ENCODE results near the gene AMBRA1.

AMBRA1 gene

GRCh38 chr11:46505741-46506482, 87.9 kb downstream of the AMBRA1 start:
- DNase-seq (ENCODE audit: low spot score), result no peak

- DNase-seq (ENCODE audit: low spot score), result no peak
These were observed 88.8 kb downstream of the AMBRA1 start for GRCh38 chr11:46504817-46505613.

- DNase-seq (ENCODE audit: low spot score), result no peak
These were observed 94.0 kb downstream of the AMBRA1 start for GRCh38 chr11:46499821-46500220.

DNA sequence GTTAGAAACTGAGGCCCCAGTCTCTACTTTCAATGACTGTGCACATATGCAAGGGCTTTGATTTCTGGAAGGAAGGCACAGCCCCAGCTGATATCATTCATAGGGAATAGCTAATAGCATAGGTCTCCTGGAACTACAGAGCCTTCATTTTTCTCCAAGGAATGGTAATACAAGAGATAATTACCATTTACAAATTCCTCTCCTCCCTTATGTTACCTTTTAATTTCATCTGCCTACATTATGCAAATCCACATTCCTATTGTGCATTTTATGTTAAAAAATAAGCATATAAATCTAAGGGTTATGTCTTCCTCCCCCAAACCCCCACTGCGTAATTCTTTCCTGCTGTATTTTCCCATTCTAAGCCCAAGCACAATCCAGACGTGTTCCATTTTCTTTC, 94.9 kb downstream of the AMBRA1 start:
- no peak for DNase-seq (ENCODE audit: low spot score)

DNA sequence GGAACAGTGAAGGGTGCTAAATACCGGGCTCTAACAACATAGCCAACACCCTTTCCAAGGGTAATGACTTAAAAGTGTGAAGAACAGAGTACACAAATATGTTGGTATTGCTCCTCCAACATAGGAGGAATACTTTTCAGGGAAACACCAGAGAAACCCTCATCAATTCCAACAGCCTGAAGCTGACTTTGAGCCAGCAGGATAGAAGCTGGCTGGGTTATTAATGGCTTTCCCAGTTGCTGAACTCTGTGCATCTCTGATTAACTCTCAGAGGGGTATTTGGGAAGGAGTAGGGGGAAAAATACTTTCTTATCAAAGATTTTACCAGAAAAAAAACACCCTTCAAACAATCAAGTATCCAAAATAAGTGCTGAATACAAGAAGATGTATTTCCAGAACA, 95.6 kb downstream of the AMBRA1 start:
- no peak for DNase-seq (ENCODE audit: low spot score)

DNA sequence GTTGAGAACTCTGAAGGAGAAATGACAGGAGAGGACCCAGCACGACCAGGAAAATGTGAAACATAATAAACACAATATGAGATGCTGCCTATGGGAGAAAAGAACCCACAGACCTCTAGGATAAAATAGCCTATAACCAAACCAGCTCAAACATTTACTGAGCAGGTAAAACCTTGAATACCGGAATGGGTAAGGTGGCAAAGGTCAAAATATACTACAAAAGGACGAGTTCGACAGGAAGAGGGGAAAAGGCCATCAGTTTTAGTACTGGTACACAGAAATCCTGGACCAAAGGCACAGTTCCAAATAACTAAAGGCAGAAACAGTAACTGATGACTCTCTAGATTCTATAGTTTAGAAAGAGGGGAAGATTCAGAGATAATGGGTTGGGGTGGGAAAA, 96.3 kb downstream of the AMBRA1 start:
- no peak for DNase-seq (ENCODE audit: low spot score)

- no peak for DNase-seq (ENCODE audit: low spot score)
These were observed 100.0 kb downstream of the AMBRA1 start for GRCh38 chr11:46493791-46494190.

- DNase-seq (ENCODE audit: low spot score), result no peak
These were observed 101.3 kb downstream of the AMBRA1 start for GRCh38 chr11:46492532-46492931.

DNA sequence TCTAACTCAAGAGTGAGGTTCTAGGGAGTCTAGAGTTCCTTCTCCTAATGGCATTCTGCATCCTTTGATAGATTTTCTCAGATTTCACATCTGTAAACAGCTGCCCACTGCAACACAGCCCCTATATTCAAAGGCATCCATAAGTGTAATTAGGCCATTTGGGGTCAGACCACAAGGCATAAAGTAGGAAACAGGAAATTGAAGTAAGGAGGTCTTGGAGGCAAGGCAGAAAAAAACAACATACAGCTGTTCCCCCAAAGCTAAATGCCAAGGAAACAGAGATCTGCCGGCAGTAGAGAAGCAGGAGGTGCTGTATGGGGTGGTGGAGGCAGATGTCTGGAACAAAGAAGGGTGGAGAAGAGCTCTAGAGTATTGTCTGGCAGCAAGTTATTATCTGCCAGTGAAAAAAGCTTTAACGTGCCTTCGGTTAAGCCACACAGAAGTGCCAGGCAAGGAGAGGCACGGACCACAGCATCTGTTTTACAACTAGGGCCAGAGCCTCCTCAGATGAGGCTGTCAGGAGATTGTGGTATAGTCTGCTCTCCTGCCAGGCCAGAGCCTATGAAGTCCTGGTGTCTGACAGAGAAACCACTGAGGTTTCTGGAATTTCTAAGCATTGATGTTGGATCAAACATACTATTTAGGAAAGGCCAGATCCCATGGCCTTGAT, 102.0 kb downstream of the AMBRA1 start:
- DNase-seq (ENCODE audit: low spot score), result no peak

DNA sequence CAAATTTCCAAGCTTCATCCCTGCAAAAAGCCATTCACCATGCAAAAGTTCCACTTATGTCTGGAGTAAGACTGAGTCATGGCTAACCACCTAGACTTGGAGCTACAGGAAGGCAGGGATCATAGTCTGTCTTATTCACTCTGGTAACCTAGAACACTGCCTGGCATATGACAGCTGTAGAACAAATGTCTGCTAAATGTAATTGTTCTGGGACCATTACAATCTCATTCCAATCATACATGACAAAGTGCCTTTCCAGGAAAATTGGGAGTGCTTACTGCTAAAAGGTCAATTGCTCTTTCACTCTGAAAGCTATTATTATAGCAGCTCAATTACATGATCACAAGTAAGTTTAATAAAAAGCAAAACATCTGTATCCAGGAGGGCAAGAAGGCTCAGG, 103.2 kb downstream of the AMBRA1 start:
- no peak for DNase-seq (ENCODE audit: low spot score)

GRCh38 chr11:46489656-46490560, 103.9 kb downstream of the AMBRA1 start:
- peak; percentile 54 for DNase-seq (ENCODE audit: low spot score)

DNA sequence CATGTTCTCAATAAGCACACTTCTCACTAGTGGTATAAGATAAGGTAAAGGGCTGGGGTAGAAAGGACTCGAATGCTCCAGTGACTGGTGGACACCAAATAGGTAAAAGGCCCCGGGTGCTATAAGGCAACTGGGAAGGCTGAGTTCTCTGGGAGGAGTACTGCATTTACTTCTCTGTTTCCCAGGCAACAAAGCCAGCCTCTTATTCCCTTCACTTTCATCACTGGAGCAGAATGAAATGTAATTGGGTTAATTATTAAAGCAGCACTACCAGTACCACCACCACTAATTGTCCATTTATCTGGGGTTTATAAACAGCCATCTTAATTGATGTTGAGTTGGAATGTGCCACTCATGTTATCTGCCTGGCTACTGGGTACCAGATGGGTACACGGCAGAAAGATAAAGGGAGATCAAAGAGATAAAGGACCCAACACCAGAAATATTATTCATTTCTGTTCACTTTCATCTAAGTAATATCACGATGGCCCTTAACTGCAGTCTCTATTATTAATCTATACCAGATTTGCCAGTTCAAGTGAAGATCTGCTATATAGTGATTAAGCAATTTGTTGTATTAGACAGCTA, 107.9 kb downstream of the AMBRA1 start:
- DNase-seq (ENCODE audit: low spot score), result no peak

DNA sequence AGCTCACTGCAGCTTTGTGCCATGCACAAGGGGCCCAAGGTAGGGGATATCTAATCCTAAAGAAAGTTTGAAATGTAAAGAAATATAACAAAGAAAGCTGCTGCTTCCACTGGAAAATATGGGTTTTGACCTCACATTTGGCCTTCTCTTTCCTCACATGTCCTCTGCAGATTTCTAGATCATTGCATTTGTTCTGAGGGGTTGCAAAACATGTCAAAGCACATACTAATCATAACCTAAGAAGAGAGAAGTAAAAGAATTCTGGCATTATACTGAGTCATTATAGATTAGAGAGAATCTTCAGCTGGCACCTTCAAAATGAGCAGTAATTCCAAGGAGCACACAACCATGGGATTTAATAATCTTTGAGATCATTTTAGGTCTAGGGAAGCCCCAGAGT, 109.7 kb downstream of the AMBRA1 start:
- DNase-seq (ENCODE audit: low spot score), result no peak

- no peak for DNase-seq (ENCODE audit: low spot score)
These were observed 112.9 kb downstream of the AMBRA1 start for GRCh38 chr11:46480909-46481308.

- DNase-seq (ENCODE audit: low spot score), result no peak
These were observed 113.6 kb downstream of the AMBRA1 start for GRCh38 chr11:46480166-46480726.

DNA sequence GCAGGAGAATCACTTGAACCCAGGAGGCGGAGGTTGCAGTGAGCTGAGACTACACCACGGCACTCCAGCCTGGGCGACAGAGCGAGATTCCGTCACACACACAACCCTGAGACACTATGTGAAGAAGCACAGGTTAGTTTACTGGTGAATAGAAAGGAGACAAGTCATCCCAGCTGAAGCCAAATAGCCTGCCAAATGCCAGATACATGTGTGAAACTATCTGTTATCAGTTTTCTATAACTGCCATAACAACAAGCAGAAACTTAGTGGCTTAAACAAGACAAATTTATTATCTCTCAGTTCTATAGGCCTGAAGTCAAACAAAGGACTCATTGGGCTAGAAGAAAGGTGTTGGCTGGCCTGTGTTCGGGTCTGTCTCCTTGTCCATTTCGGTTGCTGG, 114.2 kb downstream of the AMBRA1 start:
- no peak for DNase-seq (ENCODE audit: low spot score)

- no peak for DNase-seq (ENCODE audit: low spot score)
These were observed 115.6 kb downstream of the AMBRA1 start for GRCh38 chr11:46478196-46478595.

- DNase-seq (ENCODE audit: low spot score), result no peak
These were observed 116.7 kb downstream of the AMBRA1 start for GRCh38 chr11:46477136-46477535.

DNA sequence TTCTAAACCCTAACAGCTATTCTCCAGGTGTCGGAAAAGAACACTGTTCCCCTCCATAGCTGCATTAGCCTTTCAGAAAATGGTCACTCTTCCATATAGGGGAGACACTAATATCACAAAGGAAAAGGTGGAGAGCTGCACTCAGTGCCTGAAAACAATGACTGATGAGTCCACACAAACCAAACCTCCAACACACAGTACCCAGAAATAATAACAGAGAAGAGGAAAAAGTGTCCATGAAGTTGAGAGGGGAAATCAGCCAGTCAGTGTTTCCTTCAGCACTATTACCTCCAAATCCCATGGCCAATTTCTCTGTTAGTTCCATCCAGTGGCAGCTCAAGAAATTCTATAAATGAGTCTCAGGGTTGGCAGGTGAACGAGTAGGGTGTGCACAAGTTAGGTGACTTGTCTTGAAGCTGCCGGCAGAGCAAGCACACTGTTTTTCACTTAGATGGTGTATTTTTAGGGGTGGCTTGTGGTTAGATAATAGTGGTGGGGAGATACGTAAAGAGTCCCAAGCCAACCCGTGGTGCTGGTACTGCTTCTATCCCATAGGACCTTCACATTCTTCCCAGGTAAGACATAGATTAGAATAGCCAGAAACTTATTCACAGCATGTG, 117.8 kb downstream of the AMBRA1 start:
- no peak for DNase-seq (ENCODE audit: low spot score)

DNA sequence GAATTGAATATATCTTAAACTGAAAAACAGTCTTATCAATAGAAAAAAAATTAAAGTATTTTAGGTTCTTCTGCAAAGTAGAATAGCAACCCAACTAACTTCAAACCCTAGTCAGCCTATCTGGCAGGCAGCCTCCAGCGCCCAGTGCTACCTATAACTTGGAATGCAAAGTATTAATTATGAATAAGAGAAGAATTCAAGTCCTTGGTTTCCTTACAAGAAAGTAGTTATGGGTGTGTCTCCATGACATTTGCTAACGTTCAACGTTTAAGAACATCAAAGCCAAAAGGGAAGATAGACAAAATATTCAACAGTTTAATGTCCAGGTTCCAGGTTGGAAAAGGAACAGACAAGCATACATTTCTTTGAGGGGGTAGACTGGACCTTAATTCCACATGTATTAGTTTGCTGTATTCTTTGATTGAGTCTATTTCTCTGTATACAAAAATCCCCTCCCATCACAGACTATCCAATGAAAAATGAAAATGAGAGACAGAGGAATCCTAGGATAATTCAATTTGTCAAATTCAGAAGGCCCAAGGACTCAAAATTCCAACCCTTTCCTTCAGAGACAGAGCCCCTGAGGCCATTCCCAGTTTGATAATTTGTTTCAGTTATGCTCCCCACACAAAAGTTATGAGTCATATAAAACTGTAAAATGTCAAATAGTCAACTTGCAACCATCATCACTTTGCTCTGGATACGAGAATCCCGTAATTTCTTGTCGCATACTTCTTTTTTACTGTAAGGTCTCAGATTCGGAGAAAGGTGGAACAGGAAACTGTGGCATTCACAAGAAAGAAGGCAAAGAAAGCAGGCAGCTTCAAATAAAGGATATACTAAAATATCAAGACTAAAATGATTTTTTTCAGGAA, 118.5 kb downstream of the AMBRA1 start:
- DNase-seq (ENCODE audit: low spot score), result no peak
